Sciatic nerve (tissue), 2 donors: ENCODE results near the gene PCBP3. TPM values are rescaled to one million over a fixed set of nuclear protein-coding genes. Genes with fewer than 3 reads are reported as not detected.
"Not testable (repeated sequence)": the region's sequence is repeated elsewhere in the genome, so short reads cannot be mapped to it uniquely, and the experiment has no call there.

Experiments
- ATAC-seq: fragments of 200-7000 bp; cut with Tn5 transposase; one replicate; pipeline ENCODE4 v1.9.1; 2020; ENCODE audit warnings: mild to moderate bottlenecking, moderate library complexity
- DNase-seq: peaks from one replicate; pipeline ENCODE4 v3.0.0-alpha.2; 2020; ENCODE audit warnings: low spot score
- intact Hi-C: fragments of 100-400 bp; cut with DNase I; formaldehyde crosslinking; loops from one replicate; pipeline ENCODE4 v1.14.2; 2022
- total RNA-seq: library from RNA; stranded (reverse); fragmentation: NEBNext Ultra II Directional; extraction: Animal tissue kit (Norgen Biotek cat#: 25700); gene quantifications from one replicate; pipeline ENCODE4 v1.2.1, GENCODE V29; 2021
- donor health status: DM: no; HTN: no; CAD: no.
- donor health status: DM: no; HTN: no; CAD: no.

Gene PCBP3
- total RNA-seq, 1 donor from 2014 or later, result 14.1 TPM

DNA sequence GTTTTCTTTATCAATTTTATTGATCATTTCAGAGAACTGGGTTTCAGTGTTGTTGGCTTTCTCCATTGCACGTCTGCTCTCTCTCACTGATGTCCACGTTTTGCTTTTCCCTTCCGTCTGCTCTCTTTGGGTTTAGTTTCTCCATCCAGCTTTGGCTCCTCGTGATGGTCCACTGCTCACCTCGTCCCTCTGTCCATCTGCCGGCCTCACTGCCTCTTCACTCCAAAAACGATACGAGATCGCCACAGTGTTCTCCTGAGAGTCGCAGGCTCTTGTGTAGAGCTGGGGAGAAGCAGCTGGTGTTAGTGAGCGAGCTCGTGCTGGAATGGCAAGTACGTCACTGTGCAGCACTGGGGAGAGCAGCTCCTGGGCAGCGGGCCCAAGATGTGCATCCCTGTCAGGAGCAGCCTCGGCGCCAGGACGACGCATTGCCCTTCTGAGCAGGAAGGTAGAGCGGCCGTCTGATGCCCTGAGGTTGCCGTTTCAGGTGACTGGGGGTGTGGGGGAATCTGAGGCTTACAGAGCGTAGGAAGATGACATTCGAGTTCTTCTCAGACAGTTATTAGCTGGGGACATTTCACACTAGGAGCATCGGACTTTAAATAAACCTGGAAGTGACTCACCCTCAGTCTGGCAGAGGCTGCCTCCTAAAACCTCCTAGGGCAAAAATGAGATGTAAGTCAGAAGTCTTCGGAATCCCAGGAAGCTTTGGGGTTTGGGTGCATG is 31.4 kb upstream of the PCBP3 start:
- DNase-seq (peak; percentile 33), ATAC-seq (no peak)
- intact Hi-C loops, result no loop called here

DNA sequence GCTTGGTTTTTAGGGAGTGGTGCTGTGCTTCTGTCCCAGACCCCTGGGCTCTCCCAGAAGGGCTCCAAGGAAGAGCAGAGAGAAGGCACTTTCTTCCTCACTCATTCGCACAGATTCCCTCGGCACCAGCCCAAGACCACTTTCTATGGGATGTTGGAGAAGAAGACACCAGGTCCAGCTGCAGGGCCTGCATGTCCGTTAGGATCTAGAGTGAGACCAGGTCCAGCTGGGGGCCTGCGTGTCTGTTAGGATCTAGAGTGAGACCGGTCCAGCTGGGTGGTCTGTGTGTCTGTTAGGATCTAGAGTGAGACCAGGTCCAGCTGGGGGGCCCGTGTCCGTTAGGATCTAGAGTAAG is 30.9 kb upstream of the PCBP3 start:
- not testable (repeated sequence) for ATAC-seq

DNA sequence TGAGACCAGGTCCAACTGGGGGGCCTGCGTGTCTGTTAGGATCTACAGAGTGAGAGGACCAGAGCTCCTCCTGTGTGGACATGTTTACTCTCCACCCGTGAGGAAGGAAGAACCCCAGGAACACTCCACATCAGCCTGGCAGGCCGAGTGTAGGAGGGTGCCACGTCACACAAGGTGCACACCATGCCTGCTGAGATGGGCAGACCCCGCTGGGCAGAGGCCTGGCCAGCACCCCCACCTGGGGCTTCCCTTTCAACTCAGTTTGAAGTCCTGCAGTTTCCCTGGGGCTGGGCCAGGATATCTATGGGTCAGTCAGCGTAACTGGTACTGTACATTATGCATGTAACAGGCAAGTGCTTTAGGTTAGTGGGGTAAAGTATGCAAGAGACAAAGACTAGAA is 30.1 kb upstream of the PCBP3 start:
- DNase-seq (peak; percentile 40), ATAC-seq (no peak)
- intact Hi-C loops, result no loop called here

More for the DNA sequence above, 30.9 kb upstream of the PCBP3 start:
- intact Hi-C loops, result not testable (repeated sequence)
- peak; percentile 31 for DNase-seq

- DNase-seq (peak; percentile 27), ATAC-seq (no peak)
- intact Hi-C loops, result no loop called here
Observed at GRCh38 chr21:45613881-45614280, 29.6 kb upstream of the PCBP3 start.

- peak; percentile 51 for DNase-seq
- intact Hi-C loops, result no loop called here
- ATAC-seq, result no peak
Observed at GRCh38 chr21:45615145-45615711, 28.3 kb upstream of the PCBP3 start.

DNA sequence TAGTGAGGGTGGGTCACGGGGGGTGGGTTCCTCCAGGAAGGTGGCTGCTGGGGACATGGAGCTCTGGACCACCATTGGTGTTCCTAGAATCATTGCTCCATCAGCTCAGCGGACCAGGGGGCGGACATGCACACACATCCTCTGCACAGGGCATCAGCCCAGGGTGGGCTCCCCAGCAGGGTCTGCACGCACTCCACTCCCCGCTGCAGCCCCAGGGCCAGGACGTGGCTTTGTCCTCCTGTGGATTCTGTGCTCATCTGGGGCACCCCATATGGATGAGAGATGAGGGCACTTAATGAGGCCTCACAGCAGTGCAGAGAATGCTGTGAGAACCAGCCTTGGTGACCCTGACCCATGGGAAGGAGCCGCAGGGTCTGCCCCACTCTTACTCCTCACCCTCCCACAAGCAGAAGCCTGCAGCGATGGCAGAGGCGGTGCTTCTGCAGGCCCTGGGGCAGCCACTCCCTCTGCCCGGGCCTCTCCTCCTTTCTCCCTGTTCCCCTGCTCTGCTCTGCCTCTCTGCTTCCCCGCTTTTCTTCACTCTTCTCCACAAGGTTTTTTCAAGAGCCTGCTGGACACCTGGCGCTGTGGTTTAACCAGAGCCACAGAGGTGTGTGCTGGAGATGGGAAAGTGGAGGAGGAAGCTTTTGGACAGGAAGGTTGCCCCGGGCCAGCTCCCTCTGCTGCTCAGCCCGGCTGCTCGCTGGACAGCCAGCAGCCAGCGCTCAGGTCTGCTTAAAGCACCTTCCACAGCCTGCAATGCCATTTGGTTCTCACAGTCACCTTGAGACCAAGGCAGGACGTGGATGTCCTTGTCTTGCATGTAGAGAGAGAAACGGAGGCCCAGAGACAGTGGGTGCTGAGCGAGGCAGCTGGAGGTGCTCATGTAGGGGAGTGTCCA is 26.3 kb upstream of the PCBP3 start:
- intact Hi-C loops, result no loop called here
- peak; percentile 38 for DNase-seq

GRCh38 chr21:45618287-45618686 is 25.2 kb upstream of the PCBP3 start:
- DNase-seq (peak; percentile 61), ATAC-seq (no peak)
- intact Hi-C loops, result no loop called here

More for the DNA sequence above, 26.3 kb upstream of the PCBP3 start:
- no peak for ATAC-seq

DNA sequence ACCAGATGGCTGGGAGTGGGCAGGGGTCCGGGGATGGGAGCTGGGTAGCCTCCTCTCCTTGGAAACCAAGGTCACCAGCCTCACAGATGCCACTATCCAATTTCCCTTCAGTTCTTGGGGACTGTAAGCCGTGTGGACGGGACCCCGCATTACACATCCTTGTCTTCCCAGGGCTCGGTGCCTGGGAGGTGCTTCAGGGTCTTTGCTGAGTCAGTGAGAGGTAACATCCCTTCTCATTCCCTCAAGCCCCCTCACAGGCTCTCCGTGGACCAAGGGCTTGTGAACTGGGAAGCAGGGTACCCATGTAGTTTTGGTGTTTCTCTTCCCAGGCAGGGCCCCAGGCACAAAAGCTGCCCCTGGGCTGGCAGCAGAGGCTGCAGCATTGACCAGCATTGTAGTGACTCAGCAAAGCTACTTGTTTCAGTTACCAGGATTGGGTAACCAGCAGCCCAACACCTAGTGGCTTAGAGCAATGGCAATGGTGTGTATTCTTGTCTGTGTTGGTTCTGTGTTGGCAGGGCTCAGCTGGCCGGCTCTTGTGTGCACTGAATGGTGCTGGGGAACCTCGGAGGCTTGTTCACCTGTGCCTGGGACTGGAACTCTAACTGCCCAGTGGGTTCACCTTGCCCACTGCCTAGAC is 24.6 kb upstream of the PCBP3 start:
- intact Hi-C loops, result no loop called here
- ATAC-seq (no peak), DNase-seq (peak; percentile 33)

GRCh38 chr21:45620201-45620923 is 23.2 kb upstream of the PCBP3 start:
- DNase-seq (peak; percentile 27), ATAC-seq (no peak)
- intact Hi-C loops, result no loop called here

- intact Hi-C loops, ATAC-seq: not testable (repeated sequence)
- peak; percentile 35 for DNase-seq
Observed at GRCh38 chr21:45621435-45622331, 21.8 kb upstream of the PCBP3 start.

- intact Hi-C loops, result no loop called here
- DNase-seq, result peak; percentile 33
Observed at GRCh38 chr21:45622416-45623097, 21.0 kb upstream of the PCBP3 start.

GRCh38 chr21:45623436-45623835 is 20.1 kb upstream of the PCBP3 start:
- ATAC-seq (no peak), DNase-seq (peak; percentile 42)
- intact Hi-C loops, result no loop called here

More at GRCh38 chr21:45622416-45623097, 21.0 kb upstream of the PCBP3 start:
- ATAC-seq, result no peak

DNA sequence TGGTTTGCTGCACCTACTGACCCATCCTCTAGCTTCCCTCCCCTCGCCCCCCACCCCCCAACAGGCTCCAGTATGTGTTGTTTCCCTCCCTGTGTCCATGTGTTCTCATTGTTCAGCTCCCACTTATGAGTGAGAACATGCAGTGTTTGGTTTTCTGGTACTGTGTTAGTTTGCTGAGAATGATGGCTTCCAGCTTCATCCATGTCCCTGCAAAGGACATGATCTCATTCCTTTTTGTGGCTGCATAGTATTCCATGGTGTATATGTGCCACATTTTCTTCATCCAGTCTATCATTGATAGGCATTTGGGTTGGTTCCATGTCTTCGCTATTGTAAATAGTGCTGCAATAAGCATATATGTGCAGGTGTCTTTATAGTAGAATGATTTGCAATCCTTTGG is 17.4 kb upstream of the PCBP3 start:
- ATAC-seq, intact Hi-C loops, DNase-seq: not testable (repeated sequence)

GRCh38 chr21:45629046-45629981 is 14.2 kb upstream of the PCBP3 start:
- intact Hi-C loops, result no loop called here
- DNase-seq, result no peak
- no peak for ATAC-seq

- DNase-seq, result no peak
- ATAC-seq, result no peak
- intact Hi-C loops, result no loop called here
Observed at GRCh38 chr21:45630066-45630694, 13.3 kb upstream of the PCBP3 start.

DNA sequence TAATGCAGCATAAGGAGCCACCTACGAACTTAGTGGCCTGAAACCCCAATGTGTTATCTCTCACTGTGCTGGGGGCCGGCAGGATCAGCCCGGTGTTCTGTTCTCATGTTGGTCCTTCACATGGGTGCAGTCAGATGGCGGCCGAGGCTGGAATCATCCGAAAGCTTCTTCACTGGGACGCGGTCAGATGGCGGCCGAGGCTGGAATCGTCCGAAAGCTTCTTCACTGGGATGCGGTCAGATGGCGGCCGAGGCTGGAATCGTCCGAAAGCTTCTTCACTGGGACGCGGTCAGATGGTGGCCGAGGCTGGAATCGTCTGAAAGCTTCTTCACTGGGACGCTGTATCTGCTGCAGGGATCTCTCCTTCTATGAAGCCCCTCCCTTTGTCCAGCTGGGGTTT is 12.6 kb upstream of the PCBP3 start:
- ATAC-seq (no peak), DNase-seq (no peak)
- intact Hi-C loops, result no loop called here
